ENCODE results near the gene ZNF688. TPM values are rescaled to one million over a fixed set of nuclear protein-coding genes. Genes with fewer than 3 reads are reported as not detected.

The ZNF688 gene
- total RNA-seq, 1 donor: 6.7 TPM

DNA sequence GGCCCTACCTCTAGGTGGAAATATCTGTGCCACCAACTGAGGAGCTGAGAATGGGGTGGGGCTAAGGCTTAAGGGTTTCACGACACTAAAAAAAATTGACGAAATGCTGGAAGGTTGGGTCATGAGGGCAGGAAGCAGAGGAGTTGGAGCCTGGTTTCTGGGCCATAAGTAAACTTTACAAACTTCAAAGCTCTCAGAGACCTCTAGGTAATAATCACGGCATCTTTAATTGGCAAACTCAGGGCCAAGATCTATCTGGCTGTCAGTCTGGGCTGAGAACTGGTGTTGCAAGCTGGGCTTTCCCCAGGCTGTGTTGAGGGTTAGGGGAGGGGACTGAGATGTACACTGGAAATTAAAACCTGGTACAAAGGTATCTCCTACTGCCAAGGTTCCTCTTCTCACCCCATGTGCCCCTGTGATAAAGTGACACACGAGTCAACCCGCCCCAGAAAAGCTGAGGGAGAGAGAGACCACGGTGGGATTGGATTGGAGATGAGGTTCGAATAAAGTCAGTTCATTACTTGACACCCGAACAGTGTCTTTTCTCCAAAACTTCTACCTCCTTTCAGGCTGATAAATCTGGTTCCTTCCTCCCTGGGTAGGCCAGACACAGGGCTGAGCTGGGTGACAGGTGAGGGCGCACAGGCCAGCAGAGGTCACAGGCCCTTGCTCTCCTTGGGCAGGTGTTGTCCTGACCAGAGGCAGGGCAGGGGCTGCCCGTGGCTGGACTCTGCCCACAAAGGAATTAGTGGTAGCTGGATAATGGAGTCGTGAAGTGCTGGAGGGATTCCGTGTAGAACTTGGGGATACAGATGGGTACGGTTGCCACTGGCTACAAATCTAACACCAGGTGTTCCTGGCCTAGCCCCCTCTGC is 41.1 kb downstream of the ZNF688 start:
- TF ChIP-seq CTCF (IDR thresholded peaks at IDR 0.05; ENCODE audit: insufficient read depth, low read length): no peak
- H3K4me3 ChIP-seq (ENCODE audit: low read depth, low read length): no peak overlapping the region
- DNase-seq (ENCODE audit: low read depth): no peak

GRCh38 chr16:30528799-30529457 is 42.6 kb downstream of the ZNF688 start:
- TF ChIP-seq CTCF (IDR thresholded peaks at IDR 0.05; ENCODE audit: insufficient read depth, low read length): no peak
- no peak for DNase-seq (ENCODE audit: low read depth)
- no peak overlapping the region for H3K4me3 ChIP-seq (ENCODE audit: low read depth, low read length)

GRCh38 chr16:30527635-30528178 is 43.8 kb downstream of the ZNF688 start:
- peak overlapping the region; percentile 53 for H3K4me3 ChIP-seq (ENCODE audit: low read depth, low read length)
- no peak for DNase-seq (ENCODE audit: low read depth)
- TF ChIP-seq CTCF (IDR thresholded peaks at IDR 0.05; ENCODE audit: insufficient read depth, low read length): no peak

GRCh38 chr16:30526823-30527634 is 44.5 kb downstream of the ZNF688 start:
- DNase-seq (ENCODE audit: low read depth): peak; percentile 96
- H3K4me3 ChIP-seq (ENCODE audit: low read depth, low read length): peak overlapping the region; percentile 84
- peak; percentile 34 for TF ChIP-seq CTCF (IDR thresholded peaks at IDR 0.05; ENCODE audit: insufficient read depth, low read length)

DNA sequence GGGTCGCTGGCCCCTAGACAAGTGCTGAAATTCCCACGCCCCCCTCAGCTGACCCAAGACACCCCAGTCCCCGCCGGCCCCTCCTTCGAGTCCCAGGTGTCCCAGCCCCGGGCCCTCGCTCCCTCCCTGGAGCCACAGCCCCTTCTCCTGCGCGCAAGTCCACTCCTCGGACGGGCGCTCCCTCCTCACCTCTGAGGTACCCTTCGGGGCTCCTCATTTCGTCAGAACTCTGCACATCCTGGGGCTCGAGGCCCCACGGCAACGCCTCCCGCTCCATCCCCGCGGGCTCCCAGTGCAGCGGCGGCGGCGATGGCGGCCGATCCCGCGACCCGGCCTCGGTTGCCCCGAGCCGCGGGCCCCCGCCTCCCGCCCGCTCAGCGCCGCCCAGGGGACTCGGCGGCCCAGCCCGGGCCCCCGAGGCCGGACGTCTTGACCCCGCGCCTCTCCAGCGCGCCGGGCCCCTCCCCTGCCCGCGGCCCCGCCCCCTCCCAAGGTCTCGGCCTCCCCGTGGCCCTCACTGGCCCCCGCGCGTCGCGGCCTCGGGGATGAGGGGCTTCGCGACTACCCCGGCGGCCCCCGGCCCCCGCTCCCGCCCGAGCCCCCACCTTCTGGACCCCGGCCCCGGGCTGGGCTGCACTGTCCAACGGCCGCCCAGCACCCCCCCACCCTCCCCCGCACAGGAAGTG is 45.2 kb downstream of the ZNF688 start, which contains the start of gene ZNF768:
Gene ZNF768 (minus strand): TSS at position 430 of the 686 bp plus-strand sequence. CDS start 153 bp downstream, at position 277.
- peak; percentile 9 for DNase-seq (ENCODE audit: low read depth)
- no peak for TF ChIP-seq CTCF (IDR thresholded peaks at IDR 0.05; ENCODE audit: insufficient read depth, low read length)
- H3K4me3 ChIP-seq (ENCODE audit: low read depth, low read length): peak within 1 kb of the TSS; percentile 84

DNA sequence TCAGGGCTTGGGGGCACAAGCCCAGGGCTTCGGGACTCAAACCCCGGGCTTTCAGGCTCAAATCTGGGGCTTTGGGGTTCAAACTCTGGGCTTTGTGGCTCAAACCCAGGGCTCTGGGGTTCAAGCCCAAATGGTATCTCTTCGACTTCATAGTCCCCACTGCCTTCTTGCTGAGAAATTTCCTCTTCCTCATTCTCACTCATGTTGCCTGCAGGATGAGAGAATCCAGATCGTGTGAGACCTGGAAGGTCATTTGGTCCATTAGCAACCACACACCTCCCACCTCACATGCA is 45.7 kb downstream of the ZNF688 start:
- TF ChIP-seq CTCF (IDR thresholded peaks at IDR 0.05; ENCODE audit: insufficient read depth, low read length): no peak
- no peak for DNase-seq (ENCODE audit: low read depth)
- peak overlapping the region; percentile 84 for H3K4me3 ChIP-seq (ENCODE audit: low read depth, low read length)

Data from fibroblast of the aortic adventitia (primary cell).